ENCODE data around the gene RAB27B. TPM values are rescaled to one million over a fixed set of nuclear protein-coding genes. Genes with fewer than 3 reads are reported as not detected.

RAB27B gene
- total RNA-seq, 2 experiments from 2014 or later: 2.4 to 2.5 TPM

GRCh38 chr18:54812885-54813284, 15.4 kb upstream of the RAB27B start:
- H3K36me3 Mint-ChIP-seq (ENCODE audit: low read depth): no peaks in the 10 kb centered on the region
- no peak overlapping the region for H3K27ac ChIP-seq (ENCODE audit: low read depth in 1 of 2, low read length in 2 of 2)
- no peak for TF ChIP-seq CTCF (IDR thresholded peaks at IDR 0.05)
- no peaks in the 10 kb centered on the region for H3K4me1 ChIP-seq (ENCODE audit: insufficient read depth, low read length)
- ATAC-seq (ENCODE audit: poor library complexity) (peak; percentile 39), DNase-seq (peak in 3 of 14 experiments; percentile 23 to 46 (median 30))
- no peaks in the 10 kb centered on the region for H3K9me3 ChIP-seq (ENCODE audit: control insufficient read depth in 1 of 2, insufficient read depth in 1 of 2, low read length in 2 of 2)
- H3K27me3 Mint-ChIP-seq: no peaks in the 10 kb centered on the region
- H3K9me3 Mint-ChIP-seq: no peaks in the 10 kb centered on the region
- H3K4me3 ChIP-seq (ENCODE audit: low read length): no peak overlapping the region
- H3K4me1 Mint-ChIP-seq (ENCODE audit: low read depth): peaks cover 11% of the 10 kb centered on the region
- intact Hi-C loops (cut with DNase I, micrococcal nuclease): no loop called here
- no peaks in the 10 kb centered on the region for H3K36me3 ChIP-seq (ENCODE audit: insufficient read depth, low read length)
- no peak overlapping the region for H3K4me3 Mint-ChIP-seq
- no peak overlapping the region for H3K27ac Mint-ChIP-seq
- no peaks in the 10 kb centered on the region for H3K27me3 ChIP-seq (ENCODE audit: control insufficient read depth in 1 of 2, insufficient read depth in 2 of 2, low read length in 2 of 2)
- ChIA-PET POLR2A (no interaction called here), CTCF (no interaction called here)

- POLR2A ChIA-PET: no interaction called here
Observed at GRCh38 chr18:54813305-54813704, 15.0 kb upstream of the RAB27B start.

GRCh38 chr18:54813977-54814565, 14.2 kb upstream of the RAB27B start:
- no peaks in the 10 kb centered on the region for H3K36me3 Mint-ChIP-seq (ENCODE audit: low read depth)
- peaks cover 11% of the 10 kb centered on the region for H3K4me1 Mint-ChIP-seq (ENCODE audit: low read depth)
- no peaks in the 10 kb centered on the region for H3K27me3 ChIP-seq (ENCODE audit: control insufficient read depth in 1 of 2, insufficient read depth in 2 of 2, low read length in 2 of 2)
- no peaks in the 10 kb centered on the region for H3K4me1 ChIP-seq (ENCODE audit: insufficient read depth, low read length)
- H3K9me3 ChIP-seq (ENCODE audit: control insufficient read depth in 1 of 2, insufficient read depth in 1 of 2, low read length in 2 of 2): no peaks in the 10 kb centered on the region
- POLR2A ChIA-PET: no interaction called here
- ATAC-seq (ENCODE audit: poor library complexity): no peak
- H3K4me3 ChIP-seq (ENCODE audit: low read length): no peak overlapping the region
- no peak overlapping the region for H3K4me3 Mint-ChIP-seq
- CTCF ChIA-PET: no interaction called here
- H3K27me3 Mint-ChIP-seq: no peaks in the 10 kb centered on the region
- H3K9me3 Mint-ChIP-seq: no peaks in the 10 kb centered on the region
- H3K27ac Mint-ChIP-seq: no peak overlapping the region
- no peak overlapping the region for H3K27ac ChIP-seq (ENCODE audit: low read depth in 1 of 2, low read length in 2 of 2)
- DNase-seq: no peak
- H3K36me3 ChIP-seq (ENCODE audit: insufficient read depth, low read length): no peaks in the 10 kb centered on the region
- no peak for TF ChIP-seq CTCF (IDR thresholded peaks at IDR 0.05)
- intact Hi-C loops (cut with DNase I, micrococcal nuclease): no loop called here

More at GRCh38 chr18:54813305-54813704, 15.0 kb upstream of the RAB27B start:
- CTCF ChIA-PET: no interaction called here
- Histone ChIP-seq H3K4me3 (ENCODE audit: low read length) (no peak overlapping the region), H3K9me3 (ENCODE audit: control insufficient read depth in 1 of 2, insufficient read depth in 1 of 2, low read length in 2 of 2) (no peaks in the 10 kb centered on the region), H3K4me1 (ENCODE audit: insufficient read depth, low read length) (no peaks in the 10 kb centered on the region), H3K27ac (ENCODE audit: low read depth in 1 of 2, low read length in 2 of 2) (no peak overlapping the region), H3K36me3 (ENCODE audit: insufficient read depth, low read length) (no peaks in the 10 kb centered on the region), H3K27me3 (ENCODE audit: control insufficient read depth in 1 of 2, insufficient read depth in 2 of 2, low read length in 2 of 2) (no peaks in the 10 kb centered on the region)
- no peak for DNase-seq
- Mint-ChIP-seq H3K4me3 (no peak overlapping the region), H3K27ac (no peak overlapping the region), H3K4me1 (ENCODE audit: low read depth) (peaks cover 11% of the 10 kb centered on the region), H3K9me3 (no peaks in the 10 kb centered on the region), H3K27me3 (no peaks in the 10 kb centered on the region), H3K36me3 (ENCODE audit: low read depth) (no peaks in the 10 kb centered on the region)
- intact Hi-C loops (cut with DNase I, micrococcal nuclease): no loop called here
- no peak for ATAC-seq (ENCODE audit: poor library complexity)
- TF ChIP-seq CTCF (IDR thresholded peaks at IDR 0.05): no peak

Data from CD4-positive, alpha-beta T cell (primary cell).